Mucosa of descending colon (tissue), 3 donors: ENCODE results near the gene MTFMT. TPM values are rescaled to one million over a fixed set of nuclear protein-coding genes. Genes with fewer than 3 reads are reported as not detected.

Experiments
- ATAC-seq: fragments of 200-7000 bp; cut with Tn5 transposase; one replicate; pipeline ENCODE4 v1.9.1; 2020; ENCODE audit warnings: mild to moderate bottlenecking, moderate library complexity
- DNase-seq, 3 donors: peaks; one replicate each; pipeline ENCODE4 v3.0.0-alpha.2; 2020
- H3K36me3 ChIP-seq: fragments of 200-600 bp; one replicate; pipeline ENCODE4 v1.8.0; 2021; ENCODE audit warnings: low read depth, mild to moderate bottlenecking
- H3K4me1 ChIP-seq: fragments of 200-600 bp; one replicate; pipeline ENCODE4 v1.8.0; 2021; ENCODE audit warnings: low read depth, mild to moderate bottlenecking
- H3K4me3 ChIP-seq: fragments of 200-600 bp; one replicate; pipeline ENCODE4 v1.8.0; 2021; ENCODE audit warnings: mild to moderate bottlenecking
- H3K9me3 ChIP-seq: fragments of 200-600 bp; one replicate; pipeline ENCODE4 v1.8.0; 2021; ENCODE audit warnings: mild to moderate bottlenecking
- CTCF ChIP-seq: fragments of 200-600 bp; IDR thresholded peaks from one replicate; pipeline ENCODE4 v1.8.0; 2022; ENCODE audit warnings: antibody characterized with exemption, mild to moderate bottlenecking
- intact Hi-C, 2 donors: fragments of 100-400 bp; cut with DNase I in 1 of 2; cut with micrococcal nuclease in 1 of 2; formaldehyde crosslinking; loops; one replicate each; pipeline versions ENCODE4 v1.11.0 to v1.11.1; 2022; cut with DNase I, micrococcal nuclease
- total RNA-seq, 3 donors: library from RNA; stranded (reverse); fragmentation: NEBNext Ultra II Directional in 2 of 3; extraction: Animal tissue kit (Norgen Biotek cat#: 25700) in 2 of 3; gene quantifications; one replicate each; pipeline versions ENCODE4 v1.2.1 to v1.2.4, GENCODE V29; 2021 to 2023
- donor health status: DM: no; HTN: no; CAD: no; lungs with moderate emphysema.
- donor health status: DM: no; HTN: no; CAD: no.
- donor health status: DM: no; HTN: yes; CAD: no.

The MTFMT gene
- total RNA-seq, 3 donors from 2014 or later: 17.5 to 24.0 (median 19.2) TPM

DNA sequence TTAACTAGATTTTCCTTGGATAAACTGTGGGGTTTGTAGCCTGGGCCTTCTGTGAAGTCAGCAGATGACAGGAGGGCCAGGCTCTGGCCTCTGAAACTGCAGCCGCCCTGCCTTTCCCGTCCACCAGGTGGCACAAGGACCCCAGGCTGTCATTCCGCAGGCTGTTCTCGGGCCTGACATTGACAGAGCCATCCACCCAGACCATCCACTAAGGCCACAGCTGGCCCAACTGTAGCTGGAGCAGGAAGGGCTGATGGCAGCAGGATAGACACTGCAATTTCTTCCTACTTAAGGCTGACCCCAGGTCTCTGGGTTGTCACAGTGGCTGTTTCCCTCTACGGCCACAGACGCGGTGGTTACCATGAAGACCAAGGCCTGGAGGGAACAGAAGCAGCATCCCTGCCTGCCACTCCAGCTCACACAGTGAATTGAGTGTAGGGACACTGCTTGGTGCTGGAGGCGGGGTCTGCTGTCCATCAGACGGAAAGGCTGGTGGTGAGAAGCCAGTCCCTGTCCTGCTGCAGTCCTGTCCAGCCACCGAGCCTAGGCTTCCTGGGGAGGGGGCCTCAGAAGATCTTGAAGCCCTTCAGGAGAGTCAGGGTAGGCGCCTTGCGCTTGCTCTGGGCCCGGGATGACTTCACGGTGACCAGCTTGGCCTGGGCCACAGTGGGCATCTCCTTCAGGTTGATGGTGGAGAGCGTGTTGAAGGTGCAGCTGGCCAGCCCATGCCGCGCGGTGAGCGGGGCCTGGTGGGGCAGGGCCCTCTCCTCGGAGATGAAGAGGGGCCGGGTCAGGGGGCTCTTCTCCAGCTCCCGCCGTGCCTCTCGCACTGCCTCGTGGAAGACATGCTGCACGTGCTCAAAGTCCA, 25.1 kb upstream of the MTFMT start:
- H3K4me3 ChIP-seq: no peak overlapping the region
- intact Hi-C loops: no loop called here
- peak; percentile 83 for ATAC-seq

DNA sequence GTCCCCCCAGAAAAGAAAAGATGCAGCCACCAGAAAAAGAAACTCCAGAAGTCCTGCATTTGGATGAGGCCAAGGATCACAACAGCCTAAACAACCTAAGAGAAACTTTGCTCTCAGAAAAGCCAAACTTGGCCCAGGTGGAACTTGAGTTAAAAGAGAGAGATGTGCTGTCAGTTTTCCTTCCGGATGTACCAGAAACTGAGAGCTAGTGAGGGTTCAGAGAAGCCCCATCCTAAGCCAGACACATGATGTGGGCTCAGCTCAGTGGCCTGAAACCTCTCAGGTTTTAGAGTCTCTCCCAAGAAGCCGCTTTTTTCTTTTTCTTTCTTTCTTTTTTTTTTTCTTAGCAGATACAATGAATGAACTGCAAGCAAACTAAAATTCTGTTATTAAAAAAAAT, 23.5 kb upstream of the MTFMT start:
- no peak overlapping the region for H3K4me3 ChIP-seq
- no peak for TF ChIP-seq CTCF
- intact Hi-C loops: no loop called here
- no peaks in the 10 kb centered on the region for H3K36me3 ChIP-seq
- ATAC-seq (no peak), DNase-seq (no peak)
- H3K9me3 ChIP-seq: no peaks in the 10 kb centered on the region
- peaks cover 28% of the 10 kb centered on the region for H3K4me1 ChIP-seq

More for the DNA sequence above, 25.1 kb upstream of the MTFMT start:
- H3K9me3 ChIP-seq: no peaks in the 10 kb centered on the region
- no peaks in the 10 kb centered on the region for H3K36me3 ChIP-seq
- DNase-seq: peak in 2 of 3 donors; percentile 85
- H3K4me1 ChIP-seq: peaks cover 24% of the 10 kb centered on the region
- peak; percentile 89 for TF ChIP-seq CTCF

- DNase-seq (no peak), ATAC-seq (no peak)
- intact Hi-C loops: no loop called here
- Histone ChIP-seq H3K4me3 (no peak overlapping the region), H3K36me3 (no peaks in the 10 kb centered on the region), H3K9me3 (no peaks in the 10 kb centered on the region), H3K4me1 (peaks cover 28% of the 10 kb centered on the region)
- TF ChIP-seq CTCF: no peak
Measured at GRCh38 chr15:65051266-65051665, 21.8 kb upstream of the MTFMT start.

DNA sequence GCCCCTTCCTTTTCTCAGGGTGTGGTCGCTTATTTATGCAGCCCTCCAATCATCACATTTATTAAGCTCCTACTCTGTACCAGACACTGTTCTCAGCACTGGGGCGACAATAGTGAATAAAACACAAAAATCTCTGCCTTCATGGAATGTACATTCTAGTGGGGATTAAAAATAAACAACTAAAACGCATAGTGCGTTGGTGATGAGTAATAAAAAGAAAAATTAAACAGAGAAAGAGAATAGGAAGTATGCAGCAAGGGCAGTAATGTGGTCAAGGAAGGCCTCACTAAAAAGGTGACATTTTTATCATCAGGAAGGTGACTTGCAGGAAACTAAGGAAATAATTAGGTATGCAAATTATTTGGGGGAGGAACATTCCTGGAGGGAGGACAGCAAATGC, 20.8 kb upstream of the MTFMT start:
- intact Hi-C loops: no loop called here
- Histone ChIP-seq H3K4me3 (no peak overlapping the region), H3K9me3 (no peaks in the 10 kb centered on the region), H3K4me1 (peaks cover 23% of the 10 kb centered on the region), H3K36me3 (no peaks in the 10 kb centered on the region)
- ATAC-seq: no peak
- DNase-seq: no peak
- no peak for TF ChIP-seq CTCF

- no peaks in the 10 kb centered on the region for H3K9me3 ChIP-seq
- TF ChIP-seq CTCF: no peak
- intact Hi-C loops: no loop called here
- no peak overlapping the region for H3K4me3 ChIP-seq
- DNase-seq (peak; percentile 86 to 93 (median 91)), ATAC-seq (peak; percentile 76)
- H3K36me3 ChIP-seq: no peaks in the 10 kb centered on the region
- peaks cover 18% of the 10 kb centered on the region for H3K4me1 ChIP-seq
Measured at GRCh38 chr15:65049418-65049840, 20.0 kb upstream of the MTFMT start.
